ENCODE results near the gene HSDL2.
"Not testable (repeated sequence)": the region's sequence is repeated elsewhere in the genome, so short reads cannot be mapped to it uniquely, and the experiment has no call there.

Gene HSDL2

GRCh38 chr9:112500842-112501241 is 120.9 kb downstream of the HSDL2 start:
- no peak for DNase-seq (ENCODE audit: low read depth in 2 of 2)

GRCh38 chr9:112501287-112501686 is 121.4 kb downstream of the HSDL2 start:
- no peak for DNase-seq (ENCODE audit: low read depth in 2 of 2)

GRCh38 chr9:112502175-112502946 is 122.5 kb downstream of the HSDL2 start:
- DNase-seq (ENCODE audit: low read depth in 2 of 2), result no peak

- DNase-seq (ENCODE audit: low read depth in 2 of 2), result no peak
These were observed 123.3 kb downstream of the HSDL2 start for GRCh38 chr9:112503170-112503569.

GRCh38 chr9:112505086-112505485 is 125.2 kb downstream of the HSDL2 start:
- DNase-seq (ENCODE audit: low read depth in 2 of 2), result no peak

GRCh38 chr9:112505607-112506006 is 125.7 kb downstream of the HSDL2 start:
- no peak for DNase-seq (ENCODE audit: low read depth in 2 of 2)

- no peak for DNase-seq (ENCODE audit: low read depth in 2 of 2)
These were observed 126.7 kb downstream of the HSDL2 start for GRCh38 chr9:112506571-112506970.

GRCh38 chr9:112507001-112507680 is 127.2 kb downstream of the HSDL2 start:
- no peak for DNase-seq (ENCODE audit: low read depth in 2 of 2)

- no peak for DNase-seq (ENCODE audit: low read depth in 2 of 2)
These were observed 128.5 kb downstream of the HSDL2 start for GRCh38 chr9:112508377-112508776.

GRCh38 chr9:112512377-112512776 is 132.5 kb downstream of the HSDL2 start:
- not testable (repeated sequence) for DNase-seq (ENCODE audit: low read depth in 2 of 2)

- no peak for DNase-seq (ENCODE audit: low read depth in 2 of 2)
These were observed 136.9 kb downstream of the HSDL2 start for GRCh38 chr9:112516769-112517168.

GRCh38 chr9:112520069-112520468 is 140.2 kb downstream of the HSDL2 start:
- DNase-seq (ENCODE audit: low read depth in 2 of 2), result no peak

GRCh38 chr9:112520656-112521055 is 140.7 kb downstream of the HSDL2 start:
- no peak for DNase-seq (ENCODE audit: low read depth in 2 of 2)

All from stimulated activated CD4-positive, alpha-beta T cell treated with anti-CD3 and anti-CD28 coated beads, Interleukin-15, amount 100 ng/mL, for 48 hours (primary cell).